ENCODE measurements around the gene IL36G.

The IL36G gene

GRCh38 chr2:112967023-112967422, 10.8 kb upstream of the IL36G start:
- Histone ChIP-seq H3K36me3 (ENCODE audit: control insufficient read depth in 1 of 2, insufficient read depth in 2 of 2, low read length in 2 of 2) (no peaks in the 10 kb centered on the region), H3K4me3 (ENCODE audit: low read depth in 1 of 2, low read length in 2 of 2) (no peak overlapping the region), H3K27ac (ENCODE audit: low read depth, low read length) (no peak overlapping the region), H3K9me3 (ENCODE audit: control insufficient read depth in 1 of 2, low read length in 2 of 2) (no peaks in the 10 kb centered on the region), H3K4me1 (ENCODE audit: control insufficient read depth in 1 of 2, insufficient read depth in 2 of 2, low read length in 2 of 2) (no peaks in the 10 kb centered on the region), H3K9ac (ENCODE audit: low read depth in 1 of 2, low read length in 2 of 2) (no peak overlapping the region), H3K27me3 (ENCODE audit: control insufficient read depth in 1 of 2, insufficient read depth in 2 of 2, low read length in 2 of 2) (no peaks in the 10 kb centered on the region)

GRCh38 chr2:112972423-112973086, 5.3 kb upstream of the IL36G start:
- Histone ChIP-seq H3K27me3 (ENCODE audit: control insufficient read depth in 1 of 2, insufficient read depth in 2 of 2, low read length in 2 of 2) (peaks cover 4 to 14% of the 10 kb centered on the region in 2 donors), H3K9ac (ENCODE audit: low read depth in 1 of 2, low read length in 2 of 2) (no peak overlapping the region), H3K9me3 (ENCODE audit: control insufficient read depth in 1 of 2, low read length in 2 of 2) (no peaks in the 10 kb centered on the region), H3K4me1 (ENCODE audit: control insufficient read depth in 1 of 2, insufficient read depth in 2 of 2, low read length in 2 of 2) (no peaks in the 10 kb centered on the region), H3K36me3 (ENCODE audit: control insufficient read depth in 1 of 2, insufficient read depth in 2 of 2, low read length in 2 of 2) (no peaks in the 10 kb centered on the region), H3K4me3 (ENCODE audit: low read depth in 1 of 2, low read length in 2 of 2) (no peak overlapping the region), H3K27ac (ENCODE audit: low read depth, low read length) (no peak overlapping the region)

- H3K4me1 ChIP-seq (ENCODE audit: control insufficient read depth in 1 of 2, insufficient read depth in 2 of 2, low read length in 2 of 2) = no peaks in the 10 kb centered on the region
- no peaks in the 10 kb centered on the region for H3K9me3 ChIP-seq (ENCODE audit: control insufficient read depth in 1 of 2, low read length in 2 of 2)
- no peak overlapping the region for H3K9ac ChIP-seq (ENCODE audit: low read depth in 1 of 2, low read length in 2 of 2)
- no peak overlapping the region for H3K4me3 ChIP-seq (ENCODE audit: low read depth in 1 of 2, low read length in 2 of 2)
- peaks cover 4 to 14% of the 10 kb centered on the region in 2 donors for H3K27me3 ChIP-seq (ENCODE audit: control insufficient read depth in 1 of 2, insufficient read depth in 2 of 2, low read length in 2 of 2)
- no peaks in the 10 kb centered on the region for H3K36me3 ChIP-seq (ENCODE audit: control insufficient read depth in 1 of 2, insufficient read depth in 2 of 2, low read length in 2 of 2)
- no peak overlapping the region for H3K27ac ChIP-seq (ENCODE audit: low read depth, low read length)
These were observed 4.7 kb upstream of the IL36G start for GRCh38 chr2:112973156-112973555.

GRCh38 chr2:112979731-112980130, 1.9 kb downstream of the IL36G start:
- Histone ChIP-seq H3K27ac (ENCODE audit: low read depth, low read length) (no peak overlapping the region), H3K9ac (ENCODE audit: low read depth in 1 of 2, low read length in 2 of 2) (no peak overlapping the region), H3K27me3 (ENCODE audit: control insufficient read depth in 1 of 2, insufficient read depth in 2 of 2, low read length in 2 of 2) (peaks cover 0 to 26% of the 10 kb centered on the region in 2 donors), H3K4me3 (ENCODE audit: low read depth in 1 of 2, low read length in 2 of 2) (no peak overlapping the region), H3K4me1 (ENCODE audit: control insufficient read depth in 1 of 2, insufficient read depth in 2 of 2, low read length in 2 of 2) (no peaks in the 10 kb centered on the region), H3K36me3 (ENCODE audit: control insufficient read depth in 1 of 2, insufficient read depth in 2 of 2, low read length in 2 of 2) (no peaks in the 10 kb centered on the region), H3K9me3 (ENCODE audit: control insufficient read depth in 1 of 2, low read length in 2 of 2) (no peaks in the 10 kb centered on the region)

GRCh38 chr2:112980537-112980936, 2.7 kb downstream of the IL36G start:
- no peak overlapping the region for H3K9ac ChIP-seq (ENCODE audit: low read depth in 1 of 2, low read length in 2 of 2)
- no peak overlapping the region for H3K4me3 ChIP-seq (ENCODE audit: low read depth in 1 of 2, low read length in 2 of 2)
- H3K9me3 ChIP-seq (ENCODE audit: control insufficient read depth in 1 of 2, low read length in 2 of 2) = no peaks in the 10 kb centered on the region
- peaks cover 0 to 26% of the 10 kb centered on the region in 2 donors for H3K27me3 ChIP-seq (ENCODE audit: control insufficient read depth in 1 of 2, insufficient read depth in 2 of 2, low read length in 2 of 2)
- no peak overlapping the region for H3K27ac ChIP-seq (ENCODE audit: low read depth, low read length)
- no peaks in the 10 kb centered on the region for H3K36me3 ChIP-seq (ENCODE audit: control insufficient read depth in 1 of 2, insufficient read depth in 2 of 2, low read length in 2 of 2)
- H3K4me1 ChIP-seq (ENCODE audit: control insufficient read depth in 1 of 2, insufficient read depth in 2 of 2, low read length in 2 of 2) = no peaks in the 10 kb centered on the region

GRCh38 chr2:112985090-112985489, 7.3 kb downstream of the IL36G start:
- no peak overlapping the region for H3K9ac ChIP-seq (ENCODE audit: low read depth in 1 of 2, low read length in 2 of 2)
- H3K27me3 ChIP-seq (ENCODE audit: control insufficient read depth in 1 of 2, insufficient read depth in 2 of 2, low read length in 2 of 2) = peaks cover 0 to 18% of the 10 kb centered on the region in 2 donors
- H3K9me3 ChIP-seq (ENCODE audit: control insufficient read depth in 1 of 2, low read length in 2 of 2) = no peaks in the 10 kb centered on the region
- no peaks in the 10 kb centered on the region for H3K36me3 ChIP-seq (ENCODE audit: control insufficient read depth in 1 of 2, insufficient read depth in 2 of 2, low read length in 2 of 2)
- H3K4me3 ChIP-seq (ENCODE audit: low read depth in 1 of 2, low read length in 2 of 2) = no peak overlapping the region
- no peak overlapping the region for H3K27ac ChIP-seq (ENCODE audit: low read depth, low read length)
- no peaks in the 10 kb centered on the region for H3K4me1 ChIP-seq (ENCODE audit: control insufficient read depth in 1 of 2, insufficient read depth in 2 of 2, low read length in 2 of 2)

- peaks cover 0 to 2% of the 10 kb centered on the region in 2 donors for H3K9me3 ChIP-seq (ENCODE audit: control insufficient read depth in 1 of 2, low read length in 2 of 2)
- no peak overlapping the region for H3K4me3 ChIP-seq (ENCODE audit: low read depth in 1 of 2, low read length in 2 of 2)
- no peak overlapping the region for H3K9ac ChIP-seq (ENCODE audit: low read depth in 1 of 2, low read length in 2 of 2)
- H3K27me3 ChIP-seq (ENCODE audit: control insufficient read depth in 1 of 2, insufficient read depth in 2 of 2, low read length in 2 of 2) = no peaks in the 10 kb centered on the region
- no peaks in the 10 kb centered on the region for H3K36me3 ChIP-seq (ENCODE audit: control insufficient read depth in 1 of 2, insufficient read depth in 2 of 2, low read length in 2 of 2)
- H3K4me1 ChIP-seq (ENCODE audit: control insufficient read depth in 1 of 2, insufficient read depth in 2 of 2, low read length in 2 of 2) = no peaks in the 10 kb centered on the region
- H3K27ac ChIP-seq (ENCODE audit: low read depth, low read length) = no peak overlapping the region
These were observed 11.8 kb downstream of the IL36G start for GRCh38 chr2:112989611-112990010.

- Histone ChIP-seq H3K27ac (ENCODE audit: low read depth, low read length) (no peak overlapping the region), H3K9ac (ENCODE audit: low read depth in 1 of 2, low read length in 2 of 2) (no peak overlapping the region), H3K4me1 (ENCODE audit: control insufficient read depth in 1 of 2, insufficient read depth in 2 of 2, low read length in 2 of 2) (no peaks in the 10 kb centered on the region), H3K27me3 (ENCODE audit: control insufficient read depth in 1 of 2, insufficient read depth in 2 of 2, low read length in 2 of 2) (no peaks in the 10 kb centered on the region), H3K4me3 (ENCODE audit: low read depth in 1 of 2, low read length in 2 of 2) (no peak overlapping the region), H3K36me3 (ENCODE audit: control insufficient read depth in 1 of 2, insufficient read depth in 2 of 2, low read length in 2 of 2) (no peaks in the 10 kb centered on the region), H3K9me3 (ENCODE audit: control insufficient read depth in 1 of 2, low read length in 2 of 2) (peaks cover 0 to 2% of the 10 kb centered on the region in 2 donors)
These were observed 16.0 kb downstream of the IL36G start for GRCh38 chr2:112993831-112994230.

GRCh38 chr2:112994648-112995047, 16.8 kb downstream of the IL36G start:
- Histone ChIP-seq H3K4me3 (ENCODE audit: low read depth in 1 of 2, low read length in 2 of 2) (no peak overlapping the region), H3K9ac (ENCODE audit: low read depth in 1 of 2, low read length in 2 of 2) (no peak overlapping the region), H3K27me3 (ENCODE audit: control insufficient read depth in 1 of 2, insufficient read depth in 2 of 2, low read length in 2 of 2) (no peaks in the 10 kb centered on the region), H3K27ac (ENCODE audit: low read depth, low read length) (no peak overlapping the region), H3K9me3 (ENCODE audit: control insufficient read depth in 1 of 2, low read length in 2 of 2) (peaks cover 2% of the 10 kb centered on the region in 2 donors), H3K36me3 (ENCODE audit: control insufficient read depth in 1 of 2, insufficient read depth in 2 of 2, low read length in 2 of 2) (no peaks in the 10 kb centered on the region), H3K4me1 (ENCODE audit: control insufficient read depth in 1 of 2, insufficient read depth in 2 of 2, low read length in 2 of 2) (no peaks in the 10 kb centered on the region)

- no peak overlapping the region for H3K9ac ChIP-seq (ENCODE audit: low read depth in 1 of 2, low read length in 2 of 2)
- H3K27me3 ChIP-seq (ENCODE audit: control insufficient read depth in 1 of 2, insufficient read depth in 2 of 2, low read length in 2 of 2) = no peaks in the 10 kb centered on the region
- no peak overlapping the region for H3K27ac ChIP-seq (ENCODE audit: low read depth, low read length)
- H3K36me3 ChIP-seq (ENCODE audit: control insufficient read depth in 1 of 2, insufficient read depth in 2 of 2, low read length in 2 of 2) = no peaks in the 10 kb centered on the region
- no peaks in the 10 kb centered on the region for H3K4me1 ChIP-seq (ENCODE audit: control insufficient read depth in 1 of 2, insufficient read depth in 2 of 2, low read length in 2 of 2)
- peaks cover 6 to 9% of the 10 kb centered on the region in 2 donors for H3K9me3 ChIP-seq (ENCODE audit: control insufficient read depth in 1 of 2, low read length in 2 of 2)
- H3K4me3 ChIP-seq (ENCODE audit: low read depth in 1 of 2, low read length in 2 of 2) = no peak overlapping the region
These were observed 17.6 kb downstream of the IL36G start for GRCh38 chr2:112995346-112995920.
